ENCODE results near the gene FOXP1.
A peak's percentile ranks its signal among the peaks of the same experiment; 100 is the strongest.

The FOXP1 gene

DNA sequence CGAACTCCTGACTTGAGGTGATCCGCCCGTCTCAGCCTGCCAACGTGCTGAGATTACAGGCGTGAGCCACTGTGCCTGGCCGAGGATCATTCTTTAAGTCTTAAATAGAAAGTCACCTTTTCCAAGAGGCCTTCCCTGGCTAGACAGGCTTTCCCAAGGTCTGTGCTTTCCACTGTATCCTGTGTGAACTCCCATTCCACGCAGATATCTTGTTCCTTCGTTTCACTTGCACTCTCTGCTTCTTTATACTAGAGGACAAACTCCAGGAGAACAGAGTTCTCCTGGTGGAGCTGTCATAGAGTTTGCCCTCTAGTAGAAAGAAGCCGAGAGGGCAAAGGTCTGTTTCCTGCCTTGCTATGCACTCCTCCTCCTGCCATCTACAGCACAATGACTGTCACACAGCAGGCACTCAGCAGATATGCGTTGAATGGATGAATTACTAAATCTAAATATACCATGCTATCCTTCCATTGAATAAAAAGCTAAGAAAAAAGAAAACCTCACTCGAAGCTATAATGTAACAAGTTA, 211.2 kb downstream of the FOXP1 start:
- DNase-seq (ENCODE audit: low read depth in 2 of 2), result no peak

DNA sequence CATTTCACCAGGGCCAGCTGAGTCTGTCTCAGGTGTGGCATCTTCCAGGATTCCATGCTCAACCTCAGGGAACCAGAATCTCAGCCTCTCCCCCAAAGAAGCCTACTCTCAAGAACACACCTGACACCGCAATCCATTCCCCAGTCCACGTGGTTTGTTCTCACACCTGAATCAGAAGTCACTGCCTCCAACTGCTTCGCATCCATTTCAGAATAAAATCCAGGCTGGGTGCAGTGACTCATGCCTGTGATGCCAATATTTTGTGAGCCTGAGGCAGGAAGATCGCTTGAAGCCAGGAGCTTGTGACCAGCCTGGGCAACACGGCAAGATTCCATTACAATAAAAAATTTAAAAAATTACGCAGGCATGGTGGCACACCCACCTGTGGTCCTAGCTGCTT, 212.2 kb downstream of the FOXP1 start:
- no peak for DNase-seq (ENCODE audit: low read depth in 2 of 2)

DNA sequence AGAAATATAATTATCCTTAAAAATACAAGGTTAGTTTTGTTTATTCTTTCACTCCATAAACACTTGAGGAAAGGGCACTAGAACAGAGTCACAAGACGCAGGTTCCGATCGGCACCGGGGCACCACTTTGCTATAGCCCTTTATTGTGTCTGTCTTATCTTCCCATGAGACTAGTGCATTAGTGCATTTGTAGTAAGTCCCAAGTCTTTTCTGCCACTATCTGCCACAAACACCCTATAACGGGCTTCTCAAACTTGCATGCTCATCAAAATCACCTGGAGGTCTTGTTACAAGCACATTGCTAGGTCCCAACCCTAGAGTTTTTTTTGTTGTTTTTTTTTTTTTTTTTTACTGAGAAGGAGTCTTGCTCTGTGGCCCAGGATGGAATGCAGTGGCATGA, 213.1 kb downstream of the FOXP1 start:
- DNase-seq (ENCODE audit: low read depth in 2 of 2), result no peak

DNA sequence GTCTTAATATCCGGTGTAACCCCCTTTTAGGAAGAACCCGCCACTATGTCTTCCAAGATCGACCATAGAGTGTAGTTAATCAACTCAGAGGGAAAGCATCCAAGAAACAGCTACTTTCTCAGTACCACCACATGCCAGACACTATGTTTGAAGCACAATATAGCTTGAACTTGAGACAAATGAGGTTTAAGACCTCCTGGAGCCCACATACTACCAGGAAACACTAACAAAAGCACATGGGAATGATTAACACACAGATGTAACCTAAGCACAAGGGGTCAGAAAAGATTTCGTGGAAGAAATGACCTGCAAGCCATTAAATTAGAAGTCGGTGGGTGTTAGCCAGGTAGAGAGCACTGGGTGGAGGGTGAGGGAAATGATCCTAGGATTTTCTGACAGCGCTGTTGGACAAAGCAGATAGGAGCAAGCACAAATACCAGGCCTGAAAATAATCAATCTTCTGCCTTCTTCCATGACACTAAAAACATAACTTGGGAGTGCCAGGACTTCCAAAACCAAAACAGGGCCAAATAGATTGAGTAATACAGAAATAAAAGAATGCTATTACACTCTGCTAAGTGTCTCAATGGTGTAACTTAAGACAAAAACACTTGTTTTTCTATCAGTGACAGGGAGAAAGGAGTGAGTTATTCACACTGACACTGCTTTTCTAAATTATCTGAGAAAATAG, 213.7 kb downstream of the FOXP1 start:
- DNase-seq (ENCODE audit: low read depth in 2 of 2), result peak; percentile 68 to 75

DNA sequence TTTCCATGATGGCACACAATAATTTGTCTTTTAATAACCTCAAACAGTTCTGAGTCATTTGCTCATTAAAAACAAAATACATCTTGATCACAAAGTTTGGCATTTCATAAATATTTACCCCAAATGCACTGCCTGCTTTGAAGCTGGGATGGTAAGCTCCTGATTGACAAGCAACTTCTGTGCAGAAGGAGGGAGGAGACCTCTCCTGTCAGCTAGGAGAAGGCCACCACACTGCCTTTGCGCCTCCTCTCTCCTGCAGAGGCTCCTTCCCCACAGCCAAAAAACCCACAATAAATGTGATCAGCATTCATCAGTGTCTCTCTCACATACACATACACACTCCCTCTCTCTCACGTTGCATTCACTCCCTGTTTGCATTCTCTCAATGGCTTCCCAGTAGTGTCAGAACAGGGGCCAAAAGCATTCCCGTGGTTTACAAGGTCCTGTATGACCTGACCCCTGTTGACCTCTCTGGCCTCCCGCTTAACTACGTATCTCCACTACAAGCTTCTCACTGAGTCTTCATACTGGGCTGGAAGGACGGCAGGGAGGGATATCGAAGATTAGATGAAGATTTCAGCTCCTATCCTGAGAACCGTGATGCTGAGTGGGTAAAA, 216.4 kb downstream of the FOXP1 start:
- DNase-seq (ENCODE audit: low read depth in 2 of 2), result no peak

DNA sequence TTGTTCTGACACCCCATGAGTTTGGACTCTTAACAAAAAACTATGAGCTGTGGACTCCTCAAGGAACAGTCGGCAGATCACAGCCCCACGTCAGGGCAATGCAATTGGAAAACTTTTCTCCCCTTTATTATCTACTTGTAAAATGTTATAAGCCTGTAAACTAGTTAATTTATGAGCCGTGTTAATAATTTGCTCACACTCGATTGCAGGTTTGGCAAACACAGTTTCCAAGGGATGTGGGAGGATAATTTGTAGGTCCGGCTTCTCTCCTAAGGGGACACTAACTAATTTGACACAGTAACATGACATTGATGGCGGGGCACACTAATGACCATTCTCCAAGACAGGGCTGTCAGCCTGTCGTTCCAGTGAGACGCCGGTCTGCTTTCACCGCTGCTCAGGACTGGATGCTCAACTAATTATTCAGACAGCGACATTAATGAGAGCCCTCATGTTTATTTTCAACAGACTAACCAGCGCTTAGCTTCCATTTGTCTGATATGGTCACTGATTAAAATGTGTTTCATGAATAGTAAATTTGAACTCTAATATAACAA, 222.1 kb downstream of the FOXP1 start:
- no peak for DNase-seq (ENCODE audit: low read depth in 2 of 2)

DNA sequence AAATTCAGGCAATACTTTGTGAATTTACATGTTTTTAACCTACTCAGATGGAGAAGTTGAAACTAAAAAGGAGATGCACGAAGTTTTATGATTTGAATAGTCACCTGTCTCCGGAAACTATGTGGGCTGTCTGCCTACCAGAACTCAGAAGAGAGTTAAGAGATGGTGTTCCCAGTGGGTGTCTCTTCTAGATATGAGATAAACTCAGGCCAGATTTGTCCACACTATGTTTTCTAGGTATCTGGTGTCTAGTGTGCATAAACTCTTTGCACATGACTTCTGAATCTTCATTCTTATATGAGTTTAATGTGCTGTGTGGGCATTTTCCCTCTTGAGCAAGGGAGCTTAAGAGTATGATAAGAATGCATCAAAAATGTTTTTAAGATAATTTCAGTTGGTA, 222.8 kb downstream of the FOXP1 start:
- DNase-seq (ENCODE audit: low read depth in 2 of 2), result no peak

DNA sequence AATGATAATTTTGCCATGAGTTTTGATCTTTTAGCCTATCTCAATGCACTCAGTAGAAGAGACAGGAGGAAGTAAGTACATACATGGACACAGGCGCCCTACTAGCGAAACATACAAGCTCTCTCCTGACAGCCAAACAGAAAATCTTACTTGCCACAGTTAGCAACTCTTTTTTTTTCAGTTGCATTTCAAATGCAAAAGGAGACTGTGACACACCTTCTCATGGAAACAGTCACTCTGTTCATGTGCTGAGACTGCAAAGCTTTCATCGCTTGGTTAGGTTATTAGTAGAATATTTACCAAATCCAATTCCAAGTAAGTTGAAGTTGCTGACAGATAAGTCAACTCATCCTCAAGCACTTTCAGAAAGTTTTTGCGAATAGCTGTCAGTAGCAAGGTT, 223.3 kb downstream of the FOXP1 start:
- no peak for DNase-seq (ENCODE audit: low read depth in 2 of 2)

DNA sequence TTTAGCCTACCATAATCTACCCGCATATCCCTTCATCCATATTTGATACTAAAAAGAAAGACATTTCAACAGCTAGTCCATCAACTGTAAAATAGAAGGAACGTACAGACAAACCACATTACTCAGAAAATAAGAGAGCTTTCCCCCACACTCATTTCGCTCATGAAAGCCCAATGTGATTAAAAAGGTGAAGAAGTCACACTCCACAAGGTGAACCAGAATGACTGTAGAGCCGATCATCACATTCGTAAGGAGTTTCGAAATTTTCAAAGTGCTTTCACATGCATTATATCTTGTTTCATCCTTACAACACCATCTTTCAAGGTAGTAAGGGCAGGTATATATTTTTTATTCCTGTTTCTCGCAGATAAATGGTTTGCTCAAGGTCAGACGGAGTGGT, 225.3 kb downstream of the FOXP1 start:
- no peak for DNase-seq (ENCODE audit: low read depth in 2 of 2)

DNA sequence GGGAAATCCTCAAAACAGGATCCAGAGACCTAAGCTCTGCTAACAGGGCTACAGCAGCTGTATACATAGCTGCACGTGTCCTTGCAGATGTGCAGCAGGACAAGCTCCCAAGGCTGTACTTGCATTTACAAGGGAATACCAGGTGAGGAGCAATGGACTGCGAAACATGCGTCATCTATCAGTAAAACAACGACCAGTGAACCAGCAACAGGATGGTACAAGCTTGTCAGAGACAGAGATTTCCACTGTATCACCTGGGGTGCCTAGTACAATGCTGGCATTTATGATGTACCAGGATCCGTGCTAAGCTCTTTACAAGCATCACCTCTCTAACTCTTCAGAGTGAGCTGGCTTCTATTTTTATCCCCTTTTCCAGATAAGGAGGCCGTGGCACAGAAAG, 227.3 kb downstream of the FOXP1 start:
- no peak for DNase-seq (ENCODE audit: low read depth in 2 of 2)

DNA sequence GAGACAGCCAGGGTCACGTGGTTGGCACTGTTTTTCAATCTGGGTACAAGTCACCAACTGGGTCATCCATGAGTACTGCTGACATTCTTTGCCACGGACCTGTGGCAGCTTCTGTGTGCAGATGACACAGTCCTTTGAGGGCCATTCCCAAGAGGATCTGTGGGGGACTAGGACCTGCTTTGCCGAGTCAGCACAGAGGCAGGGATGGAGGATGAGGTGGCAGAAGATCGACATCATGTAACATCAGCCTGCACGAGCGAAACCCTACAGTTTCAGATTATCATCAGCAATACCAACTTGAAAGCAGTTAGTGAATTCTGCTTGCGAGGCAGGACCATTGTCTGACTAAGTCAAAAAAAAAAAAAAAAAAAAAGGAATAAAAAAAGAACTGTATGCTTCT, 227.7 kb downstream of the FOXP1 start:
- no peak for DNase-seq (ENCODE audit: low read depth in 2 of 2)

DNA sequence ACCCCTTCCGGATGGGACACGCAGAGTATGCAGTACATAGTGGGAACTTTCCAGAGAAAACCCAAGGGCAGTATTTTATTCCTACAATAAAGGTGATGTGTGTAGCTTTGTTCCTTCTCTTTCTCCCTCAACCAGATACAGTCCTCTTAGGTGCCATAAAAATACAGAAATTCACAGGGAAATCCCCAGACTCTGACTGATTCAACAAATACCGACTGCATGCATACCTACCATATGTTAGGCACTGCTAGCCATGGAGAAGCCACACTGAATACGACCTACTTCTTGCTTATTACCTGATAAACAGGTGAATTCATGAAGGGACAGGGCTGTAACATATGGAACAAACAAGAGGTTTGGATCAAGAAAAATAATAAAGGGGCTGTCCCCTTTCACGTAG, 228.5 kb downstream of the FOXP1 start:
- DNase-seq (ENCODE audit: low read depth in 2 of 2), result no peak

DNA sequence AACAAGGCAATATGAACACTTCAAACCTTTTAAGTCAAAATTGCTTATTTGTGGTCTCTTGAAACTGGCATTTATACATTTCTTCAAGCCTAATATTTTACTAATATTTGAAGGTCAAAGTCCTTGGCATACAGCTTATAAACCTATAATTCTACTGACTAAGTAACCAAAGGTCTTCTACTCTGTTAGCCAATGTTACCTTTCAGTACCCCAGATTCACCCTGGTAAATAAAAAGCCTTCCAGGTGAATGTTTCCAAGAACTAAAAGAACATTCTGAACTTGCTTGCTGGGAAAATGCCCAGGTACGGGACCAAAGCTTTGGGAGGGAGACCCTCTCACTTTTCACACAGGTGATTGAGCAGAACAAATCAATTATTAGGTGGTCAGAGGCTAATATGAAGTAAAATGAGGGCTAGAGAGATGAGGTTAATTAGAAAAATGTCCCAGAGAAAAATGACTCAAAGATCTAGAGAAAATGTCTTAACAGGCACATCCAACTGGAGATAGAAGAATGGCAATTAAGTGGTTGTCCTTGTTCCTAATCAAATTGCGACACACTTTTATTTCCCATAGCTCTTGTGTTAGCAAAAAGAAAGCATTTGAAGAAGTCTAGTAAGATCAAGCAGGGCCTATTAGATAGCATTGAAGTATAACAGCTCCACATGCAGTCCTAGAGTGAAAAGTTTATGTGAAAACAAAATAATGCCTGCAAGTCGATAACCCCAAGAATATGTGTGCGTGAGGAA, 232.0 kb downstream of the FOXP1 start:
- DNase-seq (ENCODE audit: low read depth in 2 of 2), result no peak

DNA sequence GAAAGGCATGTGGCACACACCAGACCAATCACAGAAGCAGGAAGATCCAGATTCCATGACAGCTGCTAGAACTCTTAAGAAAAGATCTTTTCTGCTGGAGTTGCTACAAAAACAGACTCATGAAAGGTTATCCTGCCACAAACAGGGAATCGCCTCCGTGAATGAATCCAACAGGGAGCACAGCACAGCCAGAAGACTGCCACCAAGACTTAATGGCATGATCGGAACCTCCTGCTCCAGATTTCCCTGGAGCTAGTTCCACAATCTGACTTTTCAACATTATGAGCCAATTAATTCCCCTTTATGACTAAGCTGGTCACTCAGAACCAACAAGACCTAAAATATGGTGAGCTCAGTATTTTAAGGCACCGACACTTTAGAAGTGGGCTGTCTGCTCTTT, 232.5 kb downstream of the FOXP1 start:
- DNase-seq (ENCODE audit: low read depth in 2 of 2), result no peak

DNA sequence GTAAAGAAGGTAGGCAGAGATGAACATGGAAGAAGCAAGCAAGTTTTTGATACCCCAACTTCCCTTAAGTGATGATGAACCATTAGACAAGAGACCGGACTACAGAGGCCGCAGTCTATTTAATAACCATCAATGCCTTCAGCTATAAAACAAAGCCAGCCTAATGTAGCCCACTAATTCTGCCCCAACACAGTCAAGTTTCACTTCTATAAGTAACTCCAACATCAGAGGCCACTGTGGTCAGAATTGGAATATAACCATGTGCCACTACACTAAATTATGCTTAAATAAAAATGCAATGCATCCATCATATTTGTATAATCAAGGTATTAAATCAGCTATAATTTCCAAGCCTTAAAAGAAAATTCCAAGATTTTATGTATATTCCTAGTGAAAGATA, 234.7 kb downstream of the FOXP1 start:
- no peak for DNase-seq (ENCODE audit: low read depth in 2 of 2)

DNA sequence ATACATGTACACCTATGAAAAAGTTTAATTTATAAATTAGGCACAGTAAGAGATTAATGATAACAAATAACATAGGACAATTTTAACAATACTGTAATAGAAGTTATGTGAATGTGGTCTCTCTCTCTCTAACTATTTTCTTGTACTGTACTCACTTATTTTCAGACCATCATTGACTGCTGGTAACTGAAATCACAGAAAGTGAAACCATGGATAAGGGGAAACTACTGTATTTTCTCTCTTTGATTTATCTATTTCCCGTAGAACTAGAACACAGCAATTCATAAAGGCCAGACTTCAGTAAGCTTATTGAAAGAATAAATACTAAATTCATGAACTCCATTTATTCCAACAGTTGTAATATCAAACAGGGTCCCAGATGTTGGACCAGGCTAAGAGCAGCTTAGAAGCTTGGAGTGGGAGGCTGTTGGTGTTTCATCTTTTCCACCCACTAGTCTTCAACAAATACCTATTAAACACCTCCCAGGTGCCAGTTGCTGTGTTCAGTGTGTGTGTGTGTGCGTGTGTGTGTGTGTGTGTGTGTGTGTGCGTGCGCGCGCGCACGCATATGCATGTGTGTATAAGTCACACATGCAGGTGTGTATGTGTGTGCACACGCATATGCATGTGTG, 235.4 kb downstream of the FOXP1 start:
- no peak for DNase-seq (ENCODE audit: low read depth in 2 of 2)

DNA sequence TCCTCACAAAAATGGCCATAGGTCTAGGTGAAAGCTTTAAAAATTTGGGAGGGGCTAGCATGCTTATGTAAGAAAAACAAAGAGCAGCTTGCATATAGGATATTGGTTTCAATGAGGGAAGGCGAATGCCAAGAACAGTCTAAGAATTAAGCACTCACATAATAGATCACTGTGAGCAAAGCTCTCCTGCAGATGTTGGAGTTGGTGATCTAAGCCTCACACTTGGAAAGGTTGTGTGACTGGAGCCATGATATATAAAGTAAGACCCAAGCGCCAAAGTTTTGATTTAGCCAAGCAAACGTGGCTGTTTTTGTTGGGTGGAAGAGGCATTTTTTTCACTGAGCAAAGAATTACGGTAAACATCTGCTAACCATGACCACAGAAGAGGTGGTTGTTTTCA, 237.5 kb downstream of the FOXP1 start:
- DNase-seq (ENCODE audit: low read depth in 2 of 2), result peak in 1 of 2 experiments; percentile 8

DNA sequence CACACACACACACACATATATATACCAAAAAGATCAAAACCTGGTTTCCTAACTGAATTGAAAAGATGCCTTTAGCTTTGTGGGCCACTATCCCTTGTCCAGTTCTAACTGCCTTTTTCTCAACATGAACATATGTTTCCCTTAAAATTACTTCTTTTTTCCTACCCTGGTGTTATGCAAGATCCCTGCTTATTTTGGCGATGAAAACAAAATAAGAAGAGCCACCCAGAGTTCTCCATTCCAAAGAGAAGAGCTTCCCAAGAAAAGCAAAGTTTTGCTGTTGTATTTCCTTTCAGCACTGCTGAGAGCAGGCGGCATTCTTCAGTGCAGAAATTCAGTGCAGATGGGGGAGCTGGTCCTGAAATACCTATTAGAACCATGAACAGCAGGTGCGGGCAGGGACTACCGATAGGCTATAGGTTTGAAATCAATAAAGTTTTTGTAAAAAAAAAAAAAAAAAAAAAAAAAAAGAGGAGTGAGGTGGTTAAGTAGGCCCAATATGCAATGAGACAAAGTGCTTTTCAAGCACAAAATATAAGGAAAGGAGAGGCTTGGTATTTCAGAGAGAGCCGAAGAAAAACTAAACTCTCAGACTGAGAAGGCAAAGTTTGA, 238.0 kb downstream of the FOXP1 start:
- DNase-seq (ENCODE audit: low read depth in 2 of 2), result peak; percentile 43 to 45

DNA sequence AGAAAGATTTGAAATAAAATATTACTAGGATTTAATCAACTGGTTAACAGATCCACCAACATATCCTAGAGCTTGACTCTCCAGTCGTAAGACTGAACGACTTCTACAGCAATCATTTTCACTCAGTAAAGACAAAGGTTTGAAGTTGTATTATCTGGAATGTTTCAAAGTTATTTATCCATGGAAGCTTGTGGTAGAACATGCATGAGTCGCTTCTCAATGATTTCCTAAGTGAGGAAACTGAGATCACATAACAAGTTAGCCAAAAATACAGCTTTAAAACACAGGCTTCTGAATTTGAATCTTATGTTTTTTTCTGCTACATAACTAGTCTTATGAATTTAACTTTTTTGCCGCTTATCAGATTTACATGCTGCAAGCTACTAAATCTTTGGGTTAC, 241.8 kb downstream of the FOXP1 start:
- peak; percentile 82 to 86 for DNase-seq (ENCODE audit: low read depth in 2 of 2)

DNA sequence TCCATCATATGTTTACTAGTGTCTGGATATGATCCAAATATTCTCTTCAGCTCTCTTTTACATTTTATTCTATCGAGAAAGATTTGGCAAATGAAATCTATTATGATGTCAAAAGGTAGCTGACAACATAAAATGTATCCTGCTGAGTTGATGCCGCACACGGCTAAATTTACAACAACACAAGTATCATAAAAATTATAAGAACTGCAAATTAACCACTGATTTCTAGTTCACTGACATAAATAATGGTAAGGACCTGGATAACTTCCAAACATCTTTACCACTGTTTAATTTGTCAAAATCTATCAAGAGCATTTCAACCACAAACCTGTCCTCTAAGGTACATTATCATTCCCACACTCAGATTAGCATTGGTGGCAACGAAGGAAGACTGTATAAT, 244.5 kb downstream of the FOXP1 start:
- DNase-seq (ENCODE audit: low read depth in 2 of 2), result no peak

DNA sequence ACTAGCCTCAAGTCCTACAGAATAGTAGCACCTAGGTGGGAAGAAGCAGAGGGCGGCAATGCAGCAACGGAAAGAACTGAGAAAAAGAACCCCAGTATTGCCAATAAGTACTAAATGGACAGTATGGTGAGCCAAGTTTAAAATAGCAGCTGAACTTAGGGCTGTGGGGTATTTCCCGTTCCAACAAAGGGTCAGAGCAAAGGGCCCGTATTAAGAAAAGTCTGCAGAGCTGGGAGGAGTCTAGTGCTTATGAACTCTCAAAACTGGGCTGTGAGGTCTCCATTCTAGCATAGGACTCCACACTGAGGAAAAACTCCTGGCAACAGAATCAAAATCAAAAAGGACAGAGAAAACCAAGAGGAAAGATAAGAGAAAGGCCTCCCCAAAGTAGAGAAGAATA, 250.7 kb downstream of the FOXP1 start:
- DNase-seq (ENCODE audit: low read depth in 2 of 2), result no peak

DNA sequence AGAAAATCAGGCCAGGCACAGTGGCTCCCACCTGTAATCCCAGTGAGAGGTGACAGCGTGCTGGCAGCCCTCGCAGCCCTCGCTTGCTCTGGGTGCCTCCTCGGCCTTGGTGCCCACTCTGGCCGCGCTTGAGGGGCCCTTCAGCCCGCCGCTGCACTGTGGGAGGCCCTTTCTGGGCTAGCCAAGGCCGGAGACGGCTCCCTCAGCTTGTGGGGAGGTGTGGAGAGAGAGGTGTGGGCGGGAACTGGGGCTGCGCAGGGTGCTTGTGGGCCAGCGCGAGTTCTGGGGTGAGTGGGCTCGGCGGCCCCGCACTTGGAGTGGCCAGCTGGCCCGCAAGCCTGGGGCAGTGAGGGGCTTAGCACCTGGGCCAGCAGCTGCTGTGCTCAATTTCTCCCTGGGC, 252.6 kb downstream of the FOXP1 start:
- no peak for DNase-seq (ENCODE audit: low read depth in 2 of 2)

All from fibroblast of skin of left biceps (primary cell).